ENCODE results near the gene GGNBP2.

The GGNBP2 gene

GRCh38 chr17:36566081-36566480 is 21.4 kb downstream of the GGNBP2 start:
- Histone ChIP-seq H3K9me3 (ENCODE audit: insufficient read depth, low read depth, low read length) (no peaks in the 10 kb centered on the region), H2AFZ (ENCODE audit: low read length) (no peak overlapping the region), H3K4me3 (ENCODE audit: low read length, poor library complexity, severe bottlenecking) (no peak overlapping the region), H3K27me3 (ENCODE audit: insufficient read depth, low read length, poor library complexity, severe bottlenecking) (no peaks in the 10 kb centered on the region), H4K20me1 (ENCODE audit: insufficient read depth, low read length, poor library complexity, severe bottlenecking) (peaks cover 20% of the 10 kb centered on the region), H3K4me2 (ENCODE audit: low read depth, low read length, poor library complexity, severe bottlenecking) (no peak overlapping the region), H3K9ac (ENCODE audit: low read depth, low read length, poor library complexity, severe bottlenecking) (no peak overlapping the region), H3F3A (ENCODE audit: low read depth) (no peaks in the 10 kb centered on the region), H3K9me2 (replicated peaks; ENCODE audit: low read depth, low read length) (no peaks in the 10 kb centered on the region), H3K4me1 (ENCODE audit: insufficient read depth, low read length, poor library complexity, severe bottlenecking) (no peaks in the 10 kb centered on the region), H3K79me2 (ENCODE audit: insufficient read depth, low read length) (peaks cover 36% of the 10 kb centered on the region; the same call in 1 of the 2 replicates), H3K36me3 (ENCODE audit: insufficient read depth, low read length) (peaks cover 66% of the 10 kb centered on the region)
- no peak for TF ChIP-seq EZH2phosphoT487 (IDR thresholded peaks at IDR 0.05; ENCODE audit: borderline replicate concordance)
- TF ChIP-seq CTCF (conservative IDR thresholded peaks at IDR 0.05; ENCODE audit: low read length), result no peak

- Histone ChIP-seq H3F3A (ENCODE audit: low read depth) (no peaks in the 10 kb centered on the region), H3K9me3 (ENCODE audit: insufficient read depth, low read depth, low read length) (no peaks in the 10 kb centered on the region), H3K27me3 (ENCODE audit: insufficient read depth, low read length, poor library complexity, severe bottlenecking) (no peaks in the 10 kb centered on the region), H3K9ac (ENCODE audit: low read depth, low read length, poor library complexity, severe bottlenecking) (no peak overlapping the region), H3K9me2 (replicated peaks; ENCODE audit: low read depth, low read length) (no peaks in the 10 kb centered on the region), H3K4me1 (ENCODE audit: insufficient read depth, low read length, poor library complexity, severe bottlenecking) (no peaks in the 10 kb centered on the region), H3K4me2 (ENCODE audit: low read depth, low read length, poor library complexity, severe bottlenecking) (no peak overlapping the region), H3K79me2 (ENCODE audit: insufficient read depth, low read length) (peaks cover 34% of the 10 kb centered on the region; the same call in 1 of the 2 replicates), H2AFZ (ENCODE audit: low read length) (no peak overlapping the region), H3K4me3 (ENCODE audit: low read length, poor library complexity, severe bottlenecking) (no peak overlapping the region), H3K36me3 (ENCODE audit: insufficient read depth, low read length) (peaks cover 68% of the 10 kb centered on the region), H4K20me1 (ENCODE audit: insufficient read depth, low read length, poor library complexity, severe bottlenecking) (peaks cover 25% of the 10 kb centered on the region)
- TF ChIP-seq CTCF (conservative IDR thresholded peaks at IDR 0.05; ENCODE audit: low read length), result no peak
- no peak for TF ChIP-seq EZH2phosphoT487 (IDR thresholded peaks at IDR 0.05; ENCODE audit: borderline replicate concordance)
Measured at GRCh38 chr17:36575028-36575427, 30.3 kb downstream of the GGNBP2 start.

- Histone ChIP-seq H3K27me3 (ENCODE audit: insufficient read depth, low read length, poor library complexity, severe bottlenecking) (no peaks in the 10 kb centered on the region), H3K9me2 (replicated peaks; ENCODE audit: low read depth, low read length) (no peaks in the 10 kb centered on the region), H3F3A (ENCODE audit: low read depth) (no peaks in the 10 kb centered on the region), H3K36me3 (ENCODE audit: insufficient read depth, low read length) (peaks cover 80% of the 10 kb centered on the region), H3K4me2 (ENCODE audit: low read depth, low read length, poor library complexity, severe bottlenecking) (no peak overlapping the region), H3K4me3 (ENCODE audit: low read length, poor library complexity, severe bottlenecking) (no peak overlapping the region), H2AFZ (ENCODE audit: low read length) (no peak overlapping the region), H3K4me1 (ENCODE audit: insufficient read depth, low read length, poor library complexity, severe bottlenecking) (no peaks in the 10 kb centered on the region), H3K79me2 (ENCODE audit: insufficient read depth, low read length) (peaks cover 34% of the 10 kb centered on the region; the same call in 1 of the 2 replicates), H3K9me3 (ENCODE audit: insufficient read depth, low read depth, low read length) (no peaks in the 10 kb centered on the region), H4K20me1 (ENCODE audit: insufficient read depth, low read length, poor library complexity, severe bottlenecking) (peaks cover 25% of the 10 kb centered on the region), H3K9ac (ENCODE audit: low read depth, low read length, poor library complexity, severe bottlenecking) (no peak overlapping the region)
- TF ChIP-seq EZH2phosphoT487 (IDR thresholded peaks at IDR 0.05; ENCODE audit: borderline replicate concordance) (no peak), CTCF (conservative IDR thresholded peaks at IDR 0.05; ENCODE audit: low read length) (no peak)
Measured at GRCh38 chr17:36576793-36577192, 32.1 kb downstream of the GGNBP2 start.
